Breast epithelium (tissue), 4 donors: ENCODE measurements around the gene GYS2. TPM values are rescaled to one million over a fixed set of nuclear protein-coding genes. Genes with fewer than 3 reads are reported as not detected.
A peak's percentile ranks its signal among the peaks of the same experiment; 100 is the strongest.

ENCODE experiments used
- DNase-seq, 2 donors: peaks; one replicate each; pipeline ENCODE4 v3.0.0-alpha.2; 2019; ENCODE audit warnings: low spot score in 2 of 2
- H3K27ac ChIP-seq, 2 donors: fragments of 200-600 bp; sonication (generic) in 1 of 2; one replicate each; pipeline ENCODE4 v1.5.1; 2016 to 2019; ENCODE audit warnings: mild to moderate bottlenecking in 1 of 2
- H3K27me3 ChIP-seq, 2 donors: fragments of 200-600 bp; sonication (generic) in 1 of 2; one replicate each; pipeline versions ENCODE4 v1.5.1 to v1.6.0; 2017 to 2019; ENCODE audit warnings: control low read depth in 1 of 2, mild to moderate bottlenecking in 1 of 2
- H3K36me3 ChIP-seq: fragments of 200-600 bp; one replicate; pipeline ENCODE4 v1.5.1; 2019
- H3K4me1 ChIP-seq, 2 donors: fragments of 200-600 bp; sonication (generic); one replicate each; pipeline ENCODE4 v1.5.1; 2016 to 2019; ENCODE audit warnings: control low read depth in 1 of 2
- H3K4me3 ChIP-seq, 3 donors: fragments of 200-600 bp; sonication (generic); 1 replicate in 2 of 3; 2 replicates in 1 of 3; pipeline ENCODE4 v1.5.1; 2016 to 2019; ENCODE audit warnings: mild to moderate bottlenecking in 3 of 3, moderate library complexity in 2 of 3
- H3K9me3 ChIP-seq, 2 donors: fragments of 200-600 bp; sonication (generic) in 1 of 2; one replicate each; pipeline ENCODE4 v1.5.1; 2016 to 2019; ENCODE audit warnings: control low read depth in 1 of 2
- CTCF ChIP-seq, 3 donors: fragments of 450-650 bp; IDR thresholded peaks; one replicate each; pipeline ENCODE4 v1.5.1; 2016 to 2017; ENCODE audit warnings: antibody characterized with exemption in 3 of 3, mild to moderate bottlenecking in 3 of 3, moderate library complexity in 3 of 3
- POLR2A ChIP-seq: fragments of 450-650 bp; IDR thresholded peaks from one replicate; pipeline ENCODE4 v1.6.1; 2016; ENCODE audit warnings: antibody characterized with exemption, mild to moderate bottlenecking, moderate library complexity
- POLR2AphosphoS5 ChIP-seq, 3 donors: sonication (generic); formaldehyde crosslinking; IDR thresholded peaks; one replicate each; pipeline ENCODE4 v1.6.1; 2017; ENCODE audit warnings: antibody characterized with exemption in 3 of 3
- intact Hi-C: fragments of 100-400 bp; cut with DNase I; formaldehyde crosslinking; loops from one replicate; pipeline ENCODE4 v1.15.1; 2023; ENCODE audit warnings: low total_unique reads
- total RNA-seq, 3 donors: library from RNA; depleted of rRNA; stranded (reverse); fragments of >200 nt; gene quantifications; one replicate each; pipeline ENCODE4 v1.1.0, GENCODE V29; 2016

GYS2 gene
- total RNA-seq, 3 donors from 2014 or later = 0.15 to 11.4 TPM; not detected in 1

- Histone ChIP-seq H3K4me1 (no peaks in the 10 kb centered on the region), H3K4me3 (peak within 1 kb of the TSS in 2 of 3 donors; percentile 47 to 68), H3K9me3 (no peaks in the 10 kb centered on the region), H3K27ac (no peak within 1 kb of the TSS), H3K36me3 (no peaks in the 10 kb centered on the region), H3K27me3 (peaks cover 0 to 27% of the 10 kb centered on the region in 2 donors)
- no peak for DNase-seq
- TF ChIP-seq CTCF (IDR thresholded peaks at IDR 0.05) = no peak
- no peak for TF ChIP-seq POLR2A
- no peak for TF ChIP-seq POLR2AphosphoS5 (IDR thresholded peaks at IDR 0.05)
- intact Hi-C loops = no loop called here
These were observed 78.6 kb downstream of the GYS2 start, which contains the start of gene SPX for GRCh38 chr12:21526053-21526452. SPX (plus strand) TSS chr12:21526296; CDS start chr12:21526473, 177 bp downstream.

- peaks cover 0 to 14% of the 10 kb centered on the region in 2 donors for H3K27me3 ChIP-seq
- H3K4me1 ChIP-seq = no peaks in the 10 kb centered on the region
- no peak overlapping the region for H3K27ac ChIP-seq
- intact Hi-C loops = no loop called here
- no peaks in the 10 kb centered on the region for H3K9me3 ChIP-seq
- no peak for TF ChIP-seq POLR2AphosphoS5 (IDR thresholded peaks at IDR 0.05)
- TF ChIP-seq POLR2A = no peak
- no peak for TF ChIP-seq CTCF (IDR thresholded peaks at IDR 0.05)
- H3K36me3 ChIP-seq = no peaks in the 10 kb centered on the region
- no peak overlapping the region for H3K4me3 ChIP-seq
- DNase-seq = no peak
These were observed 81.5 kb downstream of the GYS2 start for GRCh38 chr12:21523148-21523547.

- intact Hi-C loops = no loop called here
- no peak overlapping the region for H3K27ac ChIP-seq
- TF ChIP-seq CTCF (IDR thresholded peaks at IDR 0.05) (no peak), POLR2AphosphoS5 (IDR thresholded peaks at IDR 0.05) (no peak), POLR2A (no peak)
- no peak overlapping the region for H3K4me3 ChIP-seq
- no peaks in the 10 kb centered on the region for H3K27me3 ChIP-seq
- H3K36me3 ChIP-seq = peaks cover 5% of the 10 kb centered on the region
- DNase-seq = no peak
- H3K9me3 ChIP-seq = no peaks in the 10 kb centered on the region
- no peaks in the 10 kb centered on the region for H3K4me1 ChIP-seq
These were observed 83.1 kb downstream of the GYS2 start for GRCh38 chr12:21521541-21521940.

GRCh38 chr12:21518451-21518850 lies 86.2 kb downstream of the GYS2 start:
- DNase-seq = no peak
- H3K27me3 ChIP-seq = no peaks in the 10 kb centered on the region
- no peaks in the 10 kb centered on the region for H3K9me3 ChIP-seq
- no peak overlapping the region for H3K27ac ChIP-seq
- peaks cover 5% of the 10 kb centered on the region for H3K36me3 ChIP-seq
- TF ChIP-seq CTCF (IDR thresholded peaks at IDR 0.05) (no peak), POLR2AphosphoS5 (IDR thresholded peaks at IDR 0.05) (no peak), POLR2A (no peak)
- no peak overlapping the region for H3K4me3 ChIP-seq
- H3K4me1 ChIP-seq = no peaks in the 10 kb centered on the region
- intact Hi-C loops = no loop called here

- H3K4me1 ChIP-seq = no peaks in the 10 kb centered on the region
- intact Hi-C loops = no loop called here
- no peak overlapping the region for H3K27ac ChIP-seq
- no peak overlapping the region for H3K4me3 ChIP-seq
- H3K9me3 ChIP-seq = no peaks in the 10 kb centered on the region
- no peak for TF ChIP-seq POLR2A
- no peak for TF ChIP-seq CTCF (IDR thresholded peaks at IDR 0.05)
- no peak for TF ChIP-seq POLR2AphosphoS5 (IDR thresholded peaks at IDR 0.05)
- H3K27me3 ChIP-seq = no peaks in the 10 kb centered on the region
- peaks cover 5% of the 10 kb centered on the region for H3K36me3 ChIP-seq
- no peak for DNase-seq
These were observed 88.4 kb downstream of the GYS2 start for GRCh38 chr12:21516281-21516680.
